HepG2 (cell line): ENCODE results near the gene UBE2M. TPM values are rescaled to one million over a fixed set of nuclear protein-coding genes. Genes with fewer than 3 reads are reported as not detected.

ENCODE experiments used
- ADNP ChIP-seq: sonication (generic); formaldehyde crosslinking; IDR thresholded peaks from 2 replicates; pipeline ENCODE4 v1.4.0; 2020; ENCODE audit warnings: missing genetic modification reagents
- EED ChIP-seq: sonication (generic); formaldehyde crosslinking; IDR thresholded peaks from 2 replicates; pipeline ENCODE4 v1.5.0; 2020; ENCODE audit warnings: mild to moderate bottlenecking, missing genetic modification reagents
- GPN1 ChIP-seq: sonication (generic); formaldehyde crosslinking; IDR thresholded peaks from 2 replicates; pipeline ENCODE4 v1.5.1; 2020; ENCODE audit warnings: missing genetic modification reagents, borderline replicate concordance
- HMGA1 ChIP-seq: sonication (generic); formaldehyde crosslinking; conservative IDR thresholded peaks from 2 replicates; pipeline ENCODE4 v1.4.0; 2020; ENCODE audit warnings: missing genetic modification reagents
- HOXA5 ChIP-seq: sonication (generic); formaldehyde crosslinking; IDR thresholded peaks from 2 replicates; pipeline ENCODE4 v1.4.0; 2020; ENCODE audit warnings: missing genetic modification reagents
- KLF15 ChIP-seq: sonication (generic); formaldehyde crosslinking; IDR thresholded peaks from 2 replicates; pipeline ENCODE4 v1.8.1; 2023; ENCODE audit warnings: borderline replicate concordance, mild to moderate bottlenecking, inconsistent platforms, missing genetic modification reagents, mixed read lengths
- NFE2L1 ChIP-seq: sonication (generic); formaldehyde crosslinking; IDR thresholded peaks from 2 replicates; pipeline ENCODE4 v1.4.0; 2020; ENCODE audit warnings: missing genetic modification reagents, mild to moderate bottlenecking, borderline replicate concordance
- NR1H2 ChIP-seq: sonication (generic); formaldehyde crosslinking; IDR thresholded peaks from 2 replicates; pipeline ENCODE4 v1.8.1; 2022; ENCODE audit warnings: low read depth, missing genetic modification reagents, borderline replicate concordance
- SAFB2 ChIP-seq: sonication (generic); formaldehyde crosslinking; IDR thresholded peaks from 2 replicates; pipeline ENCODE4 v1.5.1; 2020; ENCODE audit warnings: missing genetic modification reagents, low read depth, mild to moderate bottlenecking, borderline replicate concordance
- XRCC5 ChIP-seq: fragments of 200-400 bp; formaldehyde crosslinking; optimal IDR thresholded peaks from 2 replicates; pipeline ENCODE3; 2017; ENCODE audit warnings: mild to moderate bottlenecking, low read length
- ZBTB21 ChIP-seq: sonication (generic); formaldehyde crosslinking; IDR thresholded peaks from 2 replicates; pipeline ENCODE4 v1.4.0; 2020; ENCODE audit warnings: missing genetic modification reagents
- ZMYM4 ChIP-seq: sonication (generic); formaldehyde crosslinking; IDR thresholded peaks from 2 replicates; pipeline ENCODE4 v1.8.1; 2023; ENCODE audit warnings: mild to moderate bottlenecking, missing genetic modification reagents
- ZNF101 ChIP-seq: sonication (generic); formaldehyde crosslinking; IDR thresholded peaks from 2 replicates; pipeline ENCODE4 v1.4.0; 2020; ENCODE audit warnings: mild to moderate bottlenecking, low read depth, missing genetic modification reagents, borderline replicate concordance
- ZNF326 ChIP-seq: sonication (generic); formaldehyde crosslinking; IDR thresholded peaks from 2 replicates; pipeline ENCODE4 v1.4.0; 2020; ENCODE audit warnings: missing genetic modification reagents, borderline replicate concordance
- ZNF333 ChIP-seq: sonication (generic); formaldehyde crosslinking; IDR thresholded peaks from 2 replicates; pipeline ENCODE4 v1.4.0; 2020; ENCODE audit warnings: mild to moderate bottlenecking, missing genetic modification reagents, borderline replicate concordance
- ZNF431 ChIP-seq: sonication (generic); formaldehyde crosslinking; IDR thresholded peaks from 2 replicates; pipeline ENCODE4 v1.9.0; 2022; ENCODE audit warnings: missing genetic modification reagents, low read depth, mild to moderate bottlenecking, borderline replicate concordance
- ZNF510 ChIP-seq: sonication (generic); formaldehyde crosslinking; IDR thresholded peaks from 2 replicates; pipeline ENCODE4 v1.4.0; 2020; ENCODE audit warnings: low read depth, mild to moderate bottlenecking, missing genetic modification reagents
- polyA plus RNA-seq, 8 experiments: library from polyadenylated mRNA; depleted of rRNA in 3 of 8; stranded (reverse) in 7 of 8; unstranded in 1 of 8; fragments of >200 nt; fragmentation: Illumina TruSeq in 4 of 8; extraction: Trizol in 4 of 8; gene quantifications; 2 replicates each; pipeline versions ENCODE4 v1.2.1 to v1.2.3, GENCODE V29; 2011 to 2016; ENCODE audit warnings: low read depth in 4 of 8, missing spikeins in 1 of 8, mixed read lengths in 1 of 8; ENCODE audit not compliant: insufficient read depth in 1 of 8
- total RNA-seq, 5 experiments: library from RNA; depleted of rRNA; stranded (reverse); fragments of >200 nt; fragmentation: Illumina TruSeq; extraction: Trizol; gene quantifications; 2 replicates each; pipeline ENCODE4 v1.2.3, GENCODE V29; 2016; ENCODE audit warnings: low read depth in 1 of 5
- TF ChIP-seq, protein P1 (sequence below): sonication (generic); formaldehyde crosslinking; IDR thresholded peaks from 2 replicates; pipeline ENCODE4 v1.4.0; 2020; ENCODE audit warnings: mild to moderate bottlenecking, missing genetic modification reagents
- TF ChIP-seq, protein P2 (sequence below): sonication (generic); formaldehyde crosslinking; IDR thresholded peaks from 2 replicates; pipeline ENCODE4; 2020; ENCODE audit warnings: missing genetic modification reagents, mild to moderate bottlenecking, borderline replicate concordance

UBE2M gene
- total and polyA plus RNA-seq, 2 of the 13 experiments (the other 11 are each of a cell fraction or from before 2014, with no cell fraction given): 36.2 to 50.3 TPM

DNA sequence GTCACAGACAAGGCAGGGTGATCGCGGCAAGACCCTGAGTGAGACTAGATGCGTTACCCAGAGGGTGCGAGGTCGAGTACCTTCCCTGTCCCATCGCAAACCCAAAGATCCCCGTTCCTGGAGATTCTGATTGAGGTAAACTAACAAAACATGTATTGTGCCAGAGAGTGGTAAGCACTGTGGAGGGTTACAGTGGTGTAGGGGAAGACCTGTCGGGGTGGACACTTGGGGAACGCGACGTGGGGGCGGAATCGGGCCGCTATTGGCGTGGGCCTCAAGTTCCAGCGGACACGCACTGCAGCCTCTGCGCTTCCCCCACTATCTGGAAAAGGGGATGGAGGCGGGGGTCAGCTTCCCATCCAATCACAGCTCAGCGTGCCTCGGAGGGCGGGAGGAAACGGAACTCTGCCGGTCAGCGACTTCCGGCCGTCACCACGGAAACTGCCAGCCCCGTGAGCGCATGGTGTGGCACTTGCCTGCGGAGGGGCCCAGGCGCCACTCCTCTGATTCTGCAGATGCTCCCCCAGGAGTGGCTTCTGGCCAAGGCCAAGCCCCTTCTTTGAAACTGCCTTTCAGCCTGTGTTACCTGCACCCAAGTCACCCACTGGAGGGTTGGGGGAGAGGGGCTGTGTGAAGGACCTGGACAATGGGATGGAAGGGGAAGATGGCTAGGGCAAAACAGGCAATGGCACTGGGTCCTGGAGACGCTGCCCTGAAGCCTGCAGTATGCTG lies 1.0 kb upstream of the UBE2M start (continued):
- TF ChIP-seq, protein P1, sequence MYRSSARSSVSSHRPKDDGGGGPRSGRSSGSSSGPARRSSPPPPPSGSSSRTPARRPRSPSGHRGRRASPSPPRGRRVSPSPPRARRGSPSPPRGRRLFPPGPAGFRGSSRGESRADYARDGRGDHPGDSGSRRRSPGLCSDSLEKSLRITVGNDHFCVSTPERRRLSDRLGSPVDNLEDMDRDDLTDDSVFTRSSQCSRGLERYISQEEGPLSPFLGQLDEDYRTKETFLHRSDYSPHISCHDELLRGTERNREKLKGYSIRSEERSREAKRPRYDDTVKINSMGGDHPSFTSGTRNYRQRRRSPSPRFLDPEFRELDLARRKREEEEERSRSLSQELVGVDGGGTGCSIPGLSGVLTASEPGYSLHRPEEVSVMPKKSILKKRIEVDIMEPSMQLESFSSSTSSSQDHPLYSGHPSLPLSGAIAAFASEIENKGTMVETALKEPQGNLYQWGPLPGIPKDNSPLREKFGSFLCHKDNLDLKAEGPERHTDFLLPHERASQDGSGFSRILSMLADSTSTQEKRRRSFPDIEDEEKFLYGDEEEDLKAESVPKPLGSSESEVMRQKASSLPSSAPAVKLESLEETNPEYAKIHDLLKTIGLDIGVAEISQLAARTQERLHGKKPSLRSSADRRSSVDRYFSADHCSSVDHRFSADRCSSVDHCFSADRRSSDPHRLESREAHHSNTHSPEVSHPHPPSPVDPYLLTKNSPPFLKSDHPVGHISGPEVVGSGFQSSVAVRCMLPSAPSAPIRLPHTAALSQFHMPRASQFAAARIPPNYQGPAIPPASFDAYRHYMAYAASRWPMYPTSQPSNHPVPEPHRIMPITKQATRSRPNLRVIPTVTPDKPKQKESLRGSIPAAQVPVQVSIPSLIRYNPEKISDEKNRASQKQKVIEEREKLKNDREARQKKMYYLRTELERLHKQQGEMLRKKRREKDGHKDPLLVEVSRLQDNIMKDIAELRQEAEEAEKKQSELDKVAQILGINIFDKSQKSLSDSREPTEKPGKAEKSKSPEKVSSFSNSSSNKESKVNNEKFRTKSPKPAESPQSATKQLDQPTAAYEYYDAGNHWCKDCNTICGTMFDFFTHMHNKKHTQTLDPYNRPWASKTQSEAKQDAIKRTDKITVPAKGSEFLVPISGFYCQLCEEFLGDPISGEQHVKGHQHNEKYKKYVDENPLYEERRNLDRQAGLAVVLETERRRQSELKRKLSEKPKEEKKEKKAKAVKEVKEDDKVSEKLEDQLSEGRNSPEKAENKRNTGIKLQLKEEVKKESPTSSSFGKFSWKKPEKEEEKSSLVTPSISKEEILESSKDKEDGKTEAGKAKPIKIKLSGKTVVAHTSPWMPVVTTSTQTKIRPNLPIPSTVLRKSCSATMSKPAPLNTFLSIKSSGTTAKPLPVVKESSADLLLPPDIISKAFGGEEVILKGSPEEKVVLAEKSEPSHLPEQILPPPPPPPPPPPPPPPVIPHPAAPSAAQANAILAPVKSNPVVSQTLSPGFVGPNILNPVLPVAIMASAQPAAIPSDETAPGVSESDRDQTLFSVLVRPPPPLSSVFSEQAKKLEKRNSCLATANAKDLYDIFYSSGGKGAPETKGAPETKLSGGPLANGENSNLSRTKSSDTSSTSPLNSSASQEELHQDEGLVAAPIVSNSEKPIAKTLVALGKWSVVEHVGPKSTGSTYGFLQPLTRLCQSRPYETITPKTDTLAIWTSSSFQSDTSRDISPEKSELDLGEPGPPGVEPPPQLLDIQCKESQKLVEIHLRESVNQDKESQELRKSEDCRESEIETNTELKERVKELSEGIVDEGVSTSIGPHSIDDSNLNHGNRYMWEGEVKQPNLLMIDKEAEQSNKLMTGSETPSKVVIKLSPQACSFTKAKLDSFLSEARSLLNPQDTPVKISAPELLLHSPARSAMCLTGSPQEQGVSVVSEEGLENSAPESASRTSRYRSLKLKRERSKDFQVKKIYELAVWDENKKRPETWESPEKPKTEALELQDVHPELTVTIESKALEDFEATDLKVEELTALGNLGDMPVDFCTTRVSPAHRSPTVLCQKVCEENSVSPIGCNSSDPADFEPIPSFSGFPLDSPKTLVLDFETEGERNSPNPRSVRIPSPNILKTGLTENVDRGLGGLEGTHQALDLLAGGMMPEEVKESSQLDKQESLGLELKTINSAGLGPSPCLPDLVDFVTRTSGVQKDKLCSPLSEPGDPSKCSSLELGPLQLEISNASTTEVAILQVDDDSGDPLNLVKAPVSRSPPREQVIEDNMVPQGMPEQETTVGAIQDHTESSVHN (CRISPR knock-in tag): peak; percentile 83; the same call in 1 of the 2 replicates
- TF ChIP-seq ZMYM4 (CRISPR knock-in tag): peak; percentile 67; the same call in 1 of the 2 replicates
- TF ChIP-seq KLF15: 0 out of 2 replicates have a peak, but pooled peaks have one; percentile 18
- no peak for TF ChIP-seq NR1H2 (CRISPR knock-in tag)
- TF ChIP-seq NFE2L1 (CRISPR knock-in tag): no peak
- TF ChIP-seq ZBTB21: no peak
- peak; percentile 58; the same call in 1 of the 2 replicates for TF ChIP-seq ZNF510 (CRISPR knock-in tag)
- TF ChIP-seq ZNF431: 0 out of 2 replicates have a peak, but pooled peaks have one; percentile 27
- no peak; the same call in none of the 2 replicates for TF ChIP-seq SAFB2 (CRISPR knock-in tag)
- TF ChIP-seq ZNF333 (CRISPR knock-in tag): no peak
- TF ChIP-seq ADNP (CRISPR knock-in tag): no peak
- no peak for TF ChIP-seq HOXA5 (CRISPR knock-in tag)
- no peak for TF ChIP-seq GPN1 (CRISPR knock-in tag)
- TF ChIP-seq EED (CRISPR knock-in tag): no peak
- no peak for TF ChIP-seq HMGA1
- no peak; the same call in 1 of the 2 replicates for TF ChIP-seq ZNF101 (CRISPR knock-in tag)
- TF ChIP-seq, protein P2, sequence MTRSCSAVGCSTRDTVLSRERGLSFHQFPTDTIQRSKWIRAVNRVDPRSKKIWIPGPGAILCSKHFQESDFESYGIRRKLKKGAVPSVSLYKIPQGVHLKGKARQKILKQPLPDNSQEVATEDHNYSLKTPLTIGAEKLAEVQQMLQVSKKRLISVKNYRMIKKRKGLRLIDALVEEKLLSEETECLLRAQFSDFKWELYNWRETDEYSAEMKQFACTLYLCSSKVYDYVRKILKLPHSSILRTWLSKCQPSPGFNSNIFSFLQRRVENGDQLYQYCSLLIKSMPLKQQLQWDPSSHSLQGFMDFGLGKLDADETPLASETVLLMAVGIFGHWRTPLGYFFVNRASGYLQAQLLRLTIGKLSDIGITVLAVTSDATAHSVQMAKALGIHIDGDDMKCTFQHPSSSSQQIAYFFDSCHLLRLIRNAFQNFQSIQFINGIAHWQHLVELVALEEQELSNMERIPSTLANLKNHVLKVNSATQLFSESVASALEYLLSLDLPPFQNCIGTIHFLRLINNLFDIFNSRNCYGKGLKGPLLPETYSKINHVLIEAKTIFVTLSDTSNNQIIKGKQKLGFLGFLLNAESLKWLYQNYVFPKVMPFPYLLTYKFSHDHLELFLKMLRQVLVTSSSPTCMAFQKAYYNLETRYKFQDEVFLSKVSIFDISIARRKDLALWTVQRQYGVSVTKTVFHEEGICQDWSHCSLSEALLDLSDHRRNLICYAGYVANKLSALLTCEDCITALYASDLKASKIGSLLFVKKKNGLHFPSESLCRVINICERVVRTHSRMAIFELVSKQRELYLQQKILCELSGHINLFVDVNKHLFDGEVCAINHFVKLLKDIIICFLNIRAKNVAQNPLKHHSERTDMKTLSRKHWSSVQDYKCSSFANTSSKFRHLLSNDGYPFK (CRISPR knock-in tag): peak; percentile 86
- TF ChIP-seq ZNF326 (CRISPR knock-in tag): no peak
- peak; percentile 44 for TF ChIP-seq XRCC5
